Upper lobe of left lung (tissue), 4 donors: Measurements from ENCODE around the gene RIN3.

ENCODE experiments used
- POLR2A ChIP-seq, 4 donors: fragments of 450-650 bp; IDR thresholded peaks; one replicate each; pipeline ENCODE4 v1.5.1; 2016 to 2017; ENCODE audit warnings: antibody characterized with exemption in 4 of 4, mild to moderate bottlenecking in 2 of 4
- POLR2AphosphoS5 ChIP-seq, 2 donors: sonication (generic); formaldehyde crosslinking; IDR thresholded peaks; one replicate each; pipeline ENCODE4 v1.5.1; 2017; ENCODE audit warnings: antibody characterized with exemption in 2 of 2

DNA sequence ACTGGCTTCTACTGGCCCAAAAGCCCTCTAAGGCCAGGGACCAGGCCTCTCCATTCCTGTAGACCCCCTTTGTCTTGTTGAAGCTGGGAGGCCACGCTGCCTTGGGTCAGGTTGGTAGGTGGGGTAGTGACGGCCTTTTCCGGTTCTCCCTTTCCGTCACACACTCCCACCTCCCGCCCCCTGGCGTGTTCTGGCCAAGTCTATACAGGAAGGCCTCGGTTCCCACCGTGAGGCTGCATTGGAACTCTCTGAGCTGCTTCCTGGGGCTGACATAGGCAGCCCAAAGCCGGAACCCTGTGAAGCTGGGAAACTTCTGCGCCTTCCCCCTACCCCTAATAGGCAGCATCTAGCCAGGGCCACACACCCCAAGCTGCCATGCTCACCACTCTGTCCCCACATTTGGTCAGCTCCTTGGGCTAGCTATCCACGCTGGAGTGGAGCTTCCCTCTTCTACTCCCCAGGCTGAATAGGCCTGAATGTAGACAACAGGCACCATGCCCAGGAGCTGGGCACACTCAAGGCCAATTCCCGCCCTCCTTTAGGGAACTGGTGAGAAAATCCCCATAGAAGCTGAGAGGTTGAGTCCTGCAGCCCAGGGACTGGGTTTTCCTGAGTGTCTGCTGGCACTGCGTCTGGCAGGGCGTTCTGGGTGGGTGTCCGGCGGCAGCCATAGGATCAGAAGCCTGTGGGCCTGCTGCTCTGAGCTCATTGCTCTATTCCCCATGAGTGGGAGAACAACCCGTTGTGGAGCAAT is 35.7 kb downstream of the RIN3 start:
- TF ChIP-seq POLR2AphosphoS5 (IDR thresholded peaks at IDR 0.05) (no peak), POLR2A (IDR thresholded peaks at IDR 0.05) (no peak)
